Immature natural killer cell (primary cell): ENCODE measurements around the gene TEKT1. TPM values are rescaled to one million over a fixed set of nuclear protein-coding genes. Genes with fewer than 3 reads are reported as not detected.
A peak's percentile ranks its signal among the peaks of the same experiment; 100 is the strongest.
"Not testable (repeated sequence)": the region's sequence is repeated elsewhere in the genome, so short reads cannot be mapped to it uniquely, and the experiment has no call there.

Source experiments
- DNase-seq, 3 donors: peaks; one replicate each; pipeline ENCODE4 v3.0.0; 2022; ENCODE audit warnings: mixed read lengths in 1 of 3
- H3K27ac Mint-ChIP-seq, 6 donors: one replicate each; pipeline ENCODE4 v1.8.0; 2020; ENCODE audit warnings: mixed read lengths in 6 of 6, mild to moderate bottlenecking in 5 of 6, inconsistent platforms in 4 of 6, moderate library complexity in 3 of 6
- H3K27me3 Mint-ChIP-seq, 3 donors: one replicate each; pipeline ENCODE4 v1.8.0; 2020 to 2021; ENCODE audit warnings: low read depth in 3 of 3, mild to moderate bottlenecking in 3 of 3, mixed read lengths in 3 of 3, moderate library complexity in 3 of 3, inconsistent platforms in 1 of 3
- H3K36me3 Mint-ChIP-seq, 3 donors: one replicate each; pipeline ENCODE4 v1.8.0; 2020; ENCODE audit warnings: mixed read lengths in 3 of 3, inconsistent platforms in 2 of 3, mild to moderate bottlenecking in 2 of 3
- H3K4me1 Mint-ChIP-seq, 2 donors: one replicate each; pipeline ENCODE4 v1.8.0; 2020; ENCODE audit warnings: inconsistent platforms in 2 of 2, mild to moderate bottlenecking in 2 of 2, mixed read lengths in 2 of 2, moderate library complexity in 1 of 2
- H3K4me3 Mint-ChIP-seq, 5 donors: one replicate each; pipeline ENCODE4 v1.8.0; 2020; ENCODE audit warnings: mild to moderate bottlenecking in 5 of 5, mixed read lengths in 5 of 5, inconsistent platforms in 3 of 5, moderate library complexity in 3 of 5
- H3K9me3 Mint-ChIP-seq, 6 donors: one replicate each; pipeline ENCODE4 v1.8.0; 2020; ENCODE audit warnings: mild to moderate bottlenecking in 6 of 6, mixed read lengths in 6 of 6, inconsistent platforms in 4 of 6, moderate library complexity in 3 of 6
- polyA plus RNA-seq, 3 donors: library from polyadenylated mRNA; unstranded; fragments of 300-500 nt; fragmentation: Illumina TruSeq; gene quantifications; one replicate each; pipeline ENCODE4 v1.2.3, GENCODE V29; 2021

The TEKT1 gene
- polyA plus RNA-seq, 3 donors from 2014 or later, result not detected

DNA sequence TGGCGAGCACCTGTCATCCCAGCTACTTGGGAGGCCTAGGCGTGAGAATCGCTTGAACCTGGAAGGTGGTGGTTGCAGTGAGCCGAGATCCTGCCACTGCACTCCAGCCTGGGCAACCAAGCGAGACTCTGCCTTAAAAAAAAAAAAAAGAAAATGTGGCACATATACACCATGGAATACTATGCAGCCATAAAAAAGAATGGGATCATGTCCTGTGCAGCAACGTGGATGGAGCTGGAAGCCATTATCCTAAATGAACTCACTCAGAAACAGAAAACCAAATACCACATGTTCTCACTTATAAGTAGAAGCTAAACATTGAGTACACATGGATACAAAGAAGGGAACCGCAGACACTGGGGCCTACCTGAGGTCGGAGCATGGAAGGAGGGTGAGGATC is 56.6 kb downstream of the TEKT1 start:
- H3K27me3 Mint-ChIP-seq, DNase-seq, H3K27ac Mint-ChIP-seq, H3K4me3 Mint-ChIP-seq: not testable (repeated sequence)
- Mint-ChIP-seq H3K4me1 (peaks cover 3 to 15% of the 10 kb centered on the region in 2 donors), H3K9me3 (peaks cover 15 to 40% (median 35%) of the 10 kb centered on the region in 6 donors), H3K36me3 (peaks cover 50 to 55% (median 52%) of the 10 kb centered on the region in 3 donors)

DNA sequence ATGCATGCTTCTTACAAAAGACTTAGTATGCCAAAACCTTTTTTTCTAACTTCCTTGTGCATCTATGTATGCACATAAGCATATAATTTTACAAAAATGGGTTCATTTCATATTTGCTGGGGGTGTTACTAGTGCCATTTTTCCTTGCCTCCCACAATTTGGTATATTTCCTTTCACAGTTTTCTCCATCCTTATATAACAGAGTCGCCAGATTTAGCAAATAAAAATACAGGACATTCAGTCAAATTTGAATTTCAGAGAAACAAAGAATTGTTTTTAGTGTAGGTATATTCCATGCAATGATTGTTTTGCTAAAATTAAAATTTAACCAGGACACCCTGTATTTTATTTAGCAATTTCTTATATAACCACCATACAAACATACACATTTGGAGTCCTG is 59.5 kb downstream of the TEKT1 start:
- peaks cover 21 to 63% (median 51%) of the 10 kb centered on the region in 6 donors for H3K9me3 Mint-ChIP-seq
- H3K4me1 Mint-ChIP-seq, result peaks cover 3 to 15% of the 10 kb centered on the region in 2 donors
- no peak overlapping the region for H3K27ac Mint-ChIP-seq

DNA sequence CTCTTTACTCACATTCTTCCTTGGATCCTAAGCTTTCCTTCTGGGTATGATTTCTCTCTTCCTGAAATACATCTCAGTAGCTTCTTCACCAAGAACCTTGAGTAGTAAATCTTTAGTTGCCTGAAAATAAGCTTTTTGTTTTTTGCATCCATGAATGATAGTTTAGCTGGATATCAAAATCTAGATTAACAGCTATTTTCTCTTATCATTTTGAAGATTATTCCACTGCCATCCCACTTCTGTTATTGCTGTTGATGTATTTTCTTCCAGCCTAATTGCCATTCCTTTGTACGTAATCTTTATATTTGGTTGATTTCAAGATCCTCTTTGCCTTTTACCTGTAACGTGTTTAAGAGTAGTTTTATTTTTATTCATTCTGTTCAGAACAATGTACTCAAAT is 63.1 kb downstream of the TEKT1 start:
- H3K9me3 Mint-ChIP-seq, result peaks cover 8 to 48% (median 30%) of the 10 kb centered on the region in 6 donors
- H3K36me3 Mint-ChIP-seq, result peaks cover 95 to 98% (median 96%) of the 10 kb centered on the region in 3 donors
- no peak overlapping the region for H3K27ac Mint-ChIP-seq

More for the DNA sequence above, 59.5 kb downstream of the TEKT1 start:
- Mint-ChIP-seq H3K4me3 (no peak overlapping the region), H3K36me3 (peaks cover 79 to 84% (median 80%) of the 10 kb centered on the region in 3 donors), H3K27me3 (peaks cover 2 to 6% (median 4%) of the 10 kb centered on the region in 3 donors)
- DNase-seq, result no peak

DNA sequence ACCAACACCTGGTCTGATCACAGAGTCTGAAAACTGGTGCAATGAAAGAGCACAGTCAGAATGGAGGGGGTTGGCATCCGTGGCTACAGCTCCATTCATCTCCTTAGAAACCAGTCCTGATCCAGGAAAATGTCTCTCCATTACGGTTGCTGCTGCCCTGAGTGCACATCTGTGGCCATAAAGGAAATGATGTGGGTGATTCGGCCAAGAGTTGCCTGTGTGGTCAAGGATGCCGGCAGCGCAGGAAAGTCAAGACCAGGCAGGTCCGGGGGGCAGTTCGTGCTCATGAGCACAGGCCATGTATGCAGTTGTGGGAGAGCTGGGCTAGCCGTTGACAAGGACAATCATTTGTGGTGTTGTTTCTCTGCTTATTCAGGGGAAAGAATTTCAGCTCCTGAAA is 69.8 kb downstream of the TEKT1 start:
- DNase-seq, result no peak
- Mint-ChIP-seq H3K27me3 (peaks cover 0 to 4% (median 2%) of the 10 kb centered on the region in 3 donors), H3K4me3 (no peak overlapping the region), H3K9me3 (peaks cover 0 to 11% (median 0%) of the 10 kb centered on the region in 6 donors), H3K36me3 (peaks cover 50 to 81% (median 60%) of the 10 kb centered on the region in 3 donors), H3K4me1 (peaks cover 20 to 26% of the 10 kb centered on the region in 2 donors), H3K27ac (peak overlapping the region in 2 of 6 donors; percentile 22 to 55)

More for the DNA sequence above, 63.1 kb downstream of the TEKT1 start:
- Mint-ChIP-seq H3K4me3 (no peak overlapping the region), H3K4me1 (peaks cover 0 to 5% of the 10 kb centered on the region in 2 donors), H3K27me3 (peaks cover 0 to 2% (median 2%) of the 10 kb centered on the region in 3 donors)
- no peak for DNase-seq

DNA sequence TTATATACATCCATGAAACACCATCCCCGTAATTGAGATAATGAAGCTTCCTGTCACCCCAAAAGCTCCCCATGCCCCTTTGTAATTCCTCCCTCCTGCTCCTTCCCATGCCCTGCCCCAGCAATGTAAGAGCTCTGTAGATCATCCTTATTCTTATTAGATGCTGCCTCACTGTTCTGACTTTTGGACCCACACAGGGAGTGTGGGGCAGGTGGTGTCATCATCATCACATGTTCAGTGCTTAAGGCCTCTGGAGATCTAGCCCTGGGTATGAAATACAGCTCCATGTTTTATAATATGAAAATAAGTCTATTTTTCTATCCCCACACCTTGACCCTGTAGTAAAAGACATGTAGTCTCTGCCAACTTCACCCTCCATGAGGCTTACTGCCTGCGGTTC is 73.8 kb downstream of the TEKT1 start:
- Mint-ChIP-seq H3K4me3 (peak overlapping the region; percentile 59 to 82 (median 66)), H3K36me3 (peaks cover 18 to 45% (median 25%) of the 10 kb centered on the region in 3 donors), H3K27ac (peak overlapping the region; percentile 23 to 94 (median 80)), H3K27me3 (peaks cover 4 to 9% (median 5%) of the 10 kb centered on the region in 3 donors), H3K4me1 (peaks cover 58 to 59% of the 10 kb centered on the region in 2 donors), H3K9me3 (no peaks in the 10 kb centered on the region)
- no peak for DNase-seq

DNA sequence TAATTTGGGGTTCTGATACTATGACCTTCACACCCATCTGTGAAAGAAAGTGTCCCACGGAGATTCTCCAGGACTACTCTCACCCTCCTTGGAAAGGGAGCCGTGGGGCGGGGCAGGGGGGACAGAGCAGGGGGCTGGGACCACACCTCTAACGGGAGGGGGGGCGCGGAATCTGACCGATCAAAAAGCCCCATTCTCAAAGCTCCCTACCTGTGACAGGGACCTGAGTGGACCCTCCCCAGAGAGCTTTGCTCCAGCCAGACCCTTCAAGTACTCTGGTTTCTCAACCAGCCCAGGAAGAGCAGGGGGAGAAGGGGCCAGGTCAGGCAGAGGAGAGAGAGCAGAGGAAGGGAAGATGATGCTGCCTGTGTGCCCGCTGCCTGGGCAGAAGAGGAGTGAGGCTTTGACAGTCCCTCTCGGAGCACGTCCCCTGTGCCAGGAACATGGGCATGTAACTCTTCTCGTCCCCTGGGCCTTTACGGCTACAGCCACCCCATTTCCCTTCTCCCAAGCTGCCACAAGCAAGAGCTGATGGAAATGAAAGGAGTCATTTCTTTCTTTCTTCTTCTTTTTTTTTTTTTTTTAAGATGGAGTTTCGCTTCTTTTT is 75.0 kb downstream of the TEKT1 start:
- Mint-ChIP-seq H3K4me3 (peak overlapping the region; percentile 98 to 99 (median 99)), H3K36me3 (peaks cover 12 to 33% (median 15%) of the 10 kb centered on the region in 3 donors), H3K4me1 (peaks cover 65 to 70% of the 10 kb centered on the region in 2 donors), H3K27ac (peak overlapping the region; percentile 94 to 96 (median 96)), H3K27me3 (peaks cover 4 to 9% (median 5%) of the 10 kb centered on the region in 3 donors), H3K9me3 (no peaks in the 10 kb centered on the region)
- no peak for DNase-seq

DNA sequence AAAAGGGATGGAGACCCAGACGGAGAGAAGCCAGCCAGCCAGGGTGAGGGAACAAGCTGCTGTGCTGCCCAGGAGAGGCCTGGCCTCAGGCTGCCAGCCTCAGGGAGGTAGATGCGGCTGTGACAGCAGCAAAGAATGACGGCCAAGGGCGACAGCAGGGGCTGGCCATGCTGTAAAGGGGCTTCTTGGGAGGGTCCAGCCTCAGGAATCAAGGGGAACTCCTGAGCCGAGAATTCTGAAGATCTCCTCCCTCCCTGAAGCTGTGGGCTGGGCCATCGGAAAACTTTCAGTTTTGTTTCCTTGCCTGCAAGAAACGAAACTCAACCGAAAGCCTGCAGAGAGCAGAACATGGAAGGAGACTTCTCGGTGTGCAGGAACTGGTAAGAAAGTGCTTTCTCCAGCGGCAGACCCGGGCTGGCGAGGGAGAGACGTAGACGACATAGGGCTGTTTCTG is 75.8 kb downstream of the TEKT1 start, which contains the start of gene XAF1:
TSS of gene XAF1 (plus strand) at position 316 of the 454 bp plus-strand sequence. CDS start at position 349, 33 bp downstream.
- Mint-ChIP-seq H3K27ac (peak within 1 kb of the TSS; percentile 94 to 96 (median 96)), H3K4me1 (peaks cover 65 to 70% of the 10 kb centered on the region in 2 donors), H3K9me3 (no peaks in the 10 kb centered on the region), H3K36me3 (peaks cover 6 to 26% (median 15%) of the 10 kb centered on the region in 3 donors), H3K4me3 (peak within 1 kb of the TSS; percentile 98 to 99 (median 99)), H3K27me3 (peaks cover 4 to 9% (median 5%) of the 10 kb centered on the region in 3 donors)
- DNase-seq, result peak; percentile 64 to 71 (median 67)

DNA sequence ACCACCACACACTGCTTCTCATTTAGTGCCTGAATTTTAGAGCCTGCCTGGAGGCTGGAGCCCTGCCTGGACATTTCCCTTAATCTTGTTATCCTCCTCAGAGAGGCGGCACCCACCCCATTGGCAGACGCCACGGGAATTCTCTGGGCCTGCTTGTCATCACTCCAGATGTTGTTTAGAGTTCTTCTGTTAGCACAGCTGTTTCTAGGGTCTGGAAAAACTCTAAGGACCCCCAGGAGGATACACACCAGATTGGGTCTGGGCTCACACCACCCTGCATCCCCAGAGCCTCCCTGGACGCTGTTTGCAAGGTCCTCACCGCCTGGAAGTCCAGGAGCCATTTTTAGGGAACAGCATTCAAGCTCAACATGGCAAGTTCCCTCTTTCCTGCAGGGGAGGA is 76.2 kb downstream of the TEKT1 start:
- H3K4me3 Mint-ChIP-seq, result peak overlapping the region; percentile 98 to 99 (median 99)
- H3K27me3 Mint-ChIP-seq, result peaks cover 3 to 9% (median 5%) of the 10 kb centered on the region in 3 donors
- no peaks in the 10 kb centered on the region for H3K9me3 Mint-ChIP-seq
- peaks cover 65 to 70% of the 10 kb centered on the region in 2 donors for H3K4me1 Mint-ChIP-seq
- peaks cover under 1 to 22% (median 15%) of the 10 kb centered on the region in 3 donors for H3K36me3 Mint-ChIP-seq
- H3K27ac Mint-ChIP-seq, result peak overlapping the region; percentile 94 to 96 (median 96)
- no peak for DNase-seq

DNA sequence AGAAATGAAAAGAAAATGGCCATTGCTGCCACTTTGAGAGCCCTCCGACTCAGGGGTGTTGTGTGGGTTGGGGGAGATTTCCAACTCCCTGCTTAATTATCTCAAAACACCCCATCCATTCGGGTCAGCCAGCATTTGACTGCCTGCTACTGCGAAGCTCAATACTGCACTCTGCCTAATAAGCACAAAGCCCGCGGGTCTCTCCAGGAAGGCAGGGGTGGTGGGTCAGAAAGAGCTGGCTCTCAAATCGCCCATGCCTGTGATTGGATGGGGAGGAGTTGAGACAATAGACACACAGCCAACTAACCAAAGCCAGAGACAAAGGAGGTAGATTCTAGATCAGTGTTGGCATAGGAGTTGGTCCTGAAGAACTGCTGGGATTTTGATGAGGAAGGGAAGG is 78.0 kb downstream of the TEKT1 start:
- Mint-ChIP-seq H3K9me3 (no peaks in the 10 kb centered on the region), H3K4me1 (peaks cover 64 to 66% of the 10 kb centered on the region in 2 donors), H3K4me3 (peak overlapping the region; percentile 38 to 72 (median 63)), H3K27me3 (peaks cover 2 to 9% (median 5%) of the 10 kb centered on the region in 3 donors), H3K27ac (peak overlapping the region; percentile 85 to 97 (median 93)), H3K36me3 (peaks cover 0 to 14% (median 11%) of the 10 kb centered on the region in 3 donors)
- DNase-seq, result no peak

DNA sequence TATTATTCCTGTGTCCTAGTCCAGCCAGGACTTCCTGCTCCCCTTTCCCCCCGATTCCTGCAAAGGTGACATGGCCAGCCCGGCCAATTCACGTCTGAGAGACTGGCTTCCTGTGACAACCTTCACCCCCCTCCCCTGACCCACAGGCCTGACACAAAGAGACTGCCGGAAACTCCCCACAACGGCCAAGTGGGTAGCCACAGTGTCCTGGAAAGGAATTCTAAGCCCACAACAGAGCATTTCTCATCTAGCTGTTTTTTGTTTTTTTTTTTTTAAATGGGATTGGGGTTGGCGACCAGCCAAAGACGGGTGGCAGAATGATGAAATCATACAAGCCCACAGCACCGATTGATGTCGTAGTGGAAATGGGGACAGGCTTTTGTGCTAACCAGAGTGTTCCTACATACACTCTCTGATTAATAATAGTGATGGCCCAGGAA is 78.5 kb downstream of the TEKT1 start:
- Mint-ChIP-seq H3K4me1 (peaks cover 59 to 61% of the 10 kb centered on the region in 2 donors), H3K27ac (peak overlapping the region; percentile 85 to 97 (median 93)), H3K27me3 (peaks cover 2 to 9% (median 5%) of the 10 kb centered on the region in 3 donors), H3K9me3 (no peaks in the 10 kb centered on the region), H3K36me3 (peaks cover 0 to 9% (median 5%) of the 10 kb centered on the region in 3 donors), H3K4me3 (peak overlapping the region; percentile 38 to 72 (median 66))
- peak; percentile 69 to 76 (median 70) for DNase-seq

DNA sequence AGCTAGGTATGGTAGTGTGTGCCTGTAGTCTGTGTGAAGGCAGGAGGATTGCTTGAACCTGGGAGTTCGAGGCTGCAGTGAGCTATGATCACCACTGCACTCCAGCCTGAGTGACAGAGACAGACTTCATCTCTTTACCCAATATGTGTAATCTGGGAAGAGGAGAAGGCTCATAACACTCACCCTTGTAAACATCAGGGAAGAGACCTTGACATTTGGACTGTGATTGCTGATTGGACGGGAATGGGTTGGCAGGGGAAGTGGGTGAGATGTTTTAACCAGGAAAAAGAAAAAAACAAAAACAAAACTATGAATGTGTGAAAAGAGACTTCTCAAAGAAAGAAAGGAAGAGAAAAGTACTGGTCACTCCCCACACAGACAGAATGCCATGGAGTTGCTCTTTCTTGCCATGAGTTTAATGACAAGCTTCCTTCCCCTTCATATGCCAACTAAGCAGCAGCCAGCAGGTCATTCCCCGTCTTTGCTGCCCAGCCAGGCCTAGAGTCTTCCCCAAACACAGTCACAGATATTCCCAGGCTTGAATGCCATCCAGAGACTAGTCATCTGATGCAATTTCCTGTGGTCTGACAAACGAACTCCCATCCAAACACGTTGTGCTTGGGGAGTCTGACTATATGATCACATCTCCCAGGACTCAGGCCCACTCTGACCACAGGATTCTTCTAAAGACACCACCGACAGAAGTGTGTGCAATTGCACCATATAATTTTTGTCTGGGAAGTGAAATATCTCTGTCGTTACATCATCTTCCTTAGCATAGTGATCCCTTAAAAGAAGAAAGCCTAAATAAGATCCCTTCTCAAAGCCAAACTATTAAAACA is 79.2 kb downstream of the TEKT1 start:
- H3K4me1 Mint-ChIP-seq, result peaks cover 52 to 55% of the 10 kb centered on the region in 2 donors
- peak overlapping the region; percentile 38 to 72 (median 66) for H3K4me3 Mint-ChIP-seq
- DNase-seq, result no peak
- peak overlapping the region; percentile 85 to 97 (median 93) for H3K27ac Mint-ChIP-seq
- H3K9me3 Mint-ChIP-seq, result no peaks in the 10 kb centered on the region
- peaks cover 4 to 11% (median 4%) of the 10 kb centered on the region in 3 donors for H3K27me3 Mint-ChIP-seq
- peaks cover 0 to 4% (median 0%) of the 10 kb centered on the region in 3 donors for H3K36me3 Mint-ChIP-seq

DNA sequence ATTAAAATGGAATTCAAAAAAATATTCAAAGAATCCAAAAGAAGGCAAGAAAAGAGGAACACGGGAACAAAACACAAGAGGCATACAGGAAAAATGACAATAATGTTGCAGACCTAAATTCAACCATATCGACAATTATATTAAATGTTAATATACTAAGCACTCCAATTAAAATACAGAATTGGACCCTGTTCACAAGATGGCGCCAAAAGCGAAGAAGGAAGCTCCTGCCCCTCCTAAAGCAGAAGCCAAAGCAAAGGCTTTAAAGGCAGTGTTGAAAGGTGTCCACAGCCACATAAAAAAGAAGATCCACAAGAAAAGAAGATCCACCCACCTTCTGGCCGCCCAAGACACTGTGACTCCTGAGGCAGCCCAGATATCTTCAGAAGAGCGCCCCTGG is 82.0 kb downstream of the TEKT1 start:
- Mint-ChIP-seq H3K4me3 (no peak overlapping the region), H3K27me3 (peaks cover 5 to 17% (median 13%) of the 10 kb centered on the region in 3 donors), H3K27ac (peak overlapping the region in 1 of 6 donors; percentile 55), H3K9me3 (no peaks in the 10 kb centered on the region), H3K36me3 (no peaks in the 10 kb centered on the region), H3K4me1 (peaks cover 26 to 27% of the 10 kb centered on the region in 2 donors)
- no peak for DNase-seq

DNA sequence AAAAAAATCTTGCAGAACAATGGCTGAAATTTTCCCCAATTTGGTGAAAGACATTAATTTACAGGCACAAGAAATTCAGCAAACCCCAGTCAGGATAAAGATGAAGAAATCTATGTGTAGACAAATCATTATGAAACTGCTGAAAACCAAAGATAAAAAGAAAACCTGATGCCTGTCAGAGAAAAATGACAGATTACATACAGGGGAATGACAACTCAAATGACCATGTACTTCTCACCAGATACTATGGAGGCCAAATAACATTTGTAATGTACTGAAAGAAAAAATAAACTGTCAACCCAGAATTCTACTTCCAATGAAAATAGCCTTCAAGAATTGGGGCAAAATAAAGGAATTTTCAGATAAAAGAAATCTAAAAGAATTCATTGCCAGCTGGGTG is 82.9 kb downstream of the TEKT1 start:
- Mint-ChIP-seq H3K9me3 (no peaks in the 10 kb centered on the region), H3K27me3 (peaks cover 5 to 17% (median 16%) of the 10 kb centered on the region in 3 donors), H3K36me3 (no peaks in the 10 kb centered on the region), H3K4me1 (peaks cover 20% of the 10 kb centered on the region in 2 donors), H3K27ac (no peak overlapping the region), H3K4me3 (no peak overlapping the region)
- DNase-seq, result no peak
